Mucosa of rectum (tissue), 2 donors: ENCODE data around the gene PHC2.

ENCODE experiments used
- H3K27ac ChIP-seq, 2 donors: one replicate each; pipeline ENCODE4 v1.7.0; 2013; ENCODE audit warnings: inconsistent platforms in 2 of 2, low read depth in 2 of 2, low read length in 2 of 2
- H3K27me3 ChIP-seq, 2 donors: one replicate each; pipeline ENCODE4 v1.7.0; 2013; ENCODE audit warnings: low read length in 2 of 2; ENCODE audit not compliant: control insufficient read depth in 2 of 2, insufficient read depth in 2 of 2
- H3K36me3 ChIP-seq, 2 donors: one replicate each; pipeline ENCODE4 v1.7.0; 2013; ENCODE audit warnings: low read length in 2 of 2; ENCODE audit not compliant: control insufficient read depth in 2 of 2, insufficient read depth in 2 of 2
- H3K4me1 ChIP-seq, 2 donors: one replicate each; pipeline ENCODE4 v1.7.0; 2013; ENCODE audit warnings: low read length in 2 of 2, mild to moderate bottlenecking in 1 of 2; ENCODE audit not compliant: control insufficient read depth in 2 of 2, insufficient read depth in 2 of 2
- H3K4me3 ChIP-seq, 2 donors: one replicate each; pipeline ENCODE4 v1.7.0; 2013; ENCODE audit warnings: low read length in 2 of 2
- H3K9ac ChIP-seq, 2 donors: one replicate each; pipeline ENCODE4 v1.7.0; 2013; ENCODE audit warnings: low read length in 2 of 2, low read depth in 1 of 2, mild to moderate bottlenecking in 1 of 2
- H3K9me3 ChIP-seq, 2 donors: one replicate each; pipeline ENCODE4 v1.7.0; 2013; ENCODE audit warnings: low read length in 2 of 2; ENCODE audit not compliant: control insufficient read depth in 2 of 2
- donor health status: healthy.
- donor health status: Normal muscosa, but diverticular disease.

PHC2 gene

GRCh38 chr1:33364565-33364918 is 66.4 kb downstream of the PHC2 start:
- H3K27me3 ChIP-seq: no peaks in the 10 kb centered on the region
- peaks cover 0 to 13% of the 10 kb centered on the region in 2 donors for H3K4me1 ChIP-seq
- no peaks in the 10 kb centered on the region for H3K36me3 ChIP-seq
- no peaks in the 10 kb centered on the region for H3K9me3 ChIP-seq
- no peak overlapping the region for H3K4me3 ChIP-seq
- no peak overlapping the region for H3K9ac ChIP-seq
- H3K27ac ChIP-seq: peak overlapping the region; percentile 25 to 49

GRCh38 chr1:33363470-33363861 is 67.4 kb downstream of the PHC2 start:
- Histone ChIP-seq H3K4me1 (peaks cover 0 to 13% of the 10 kb centered on the region in 2 donors), H3K9me3 (no peaks in the 10 kb centered on the region), H3K27ac (peak overlapping the region in 1 of 2 donors; percentile 0), H3K4me3 (no peak overlapping the region), H3K36me3 (no peaks in the 10 kb centered on the region), H3K27me3 (no peaks in the 10 kb centered on the region), H3K9ac (no peak overlapping the region)

GRCh38 chr1:33363021-33363420 is 67.9 kb downstream of the PHC2 start:
- H3K9me3 ChIP-seq: no peaks in the 10 kb centered on the region
- no peak overlapping the region for H3K4me3 ChIP-seq
- H3K27ac ChIP-seq: no peak overlapping the region
- H3K27me3 ChIP-seq: no peaks in the 10 kb centered on the region
- H3K36me3 ChIP-seq: no peaks in the 10 kb centered on the region
- peaks cover 0 to 13% of the 10 kb centered on the region in 2 donors for H3K4me1 ChIP-seq
- no peak overlapping the region for H3K9ac ChIP-seq

GRCh38 chr1:33361532-33362235 is 69.2 kb downstream of the PHC2 start:
- Histone ChIP-seq H3K9ac (no peak overlapping the region), H3K36me3 (no peaks in the 10 kb centered on the region), H3K27ac (no peak overlapping the region), H3K4me1 (peaks cover 0 to 7% of the 10 kb centered on the region in 2 donors), H3K27me3 (no peaks in the 10 kb centered on the region), H3K9me3 (no peaks in the 10 kb centered on the region), H3K4me3 (no peak overlapping the region)

- Histone ChIP-seq H3K27me3 (no peaks in the 10 kb centered on the region), H3K4me3 (no peak overlapping the region), H3K27ac (no peak overlapping the region), H3K36me3 (no peaks in the 10 kb centered on the region), H3K9me3 (no peaks in the 10 kb centered on the region), H3K9ac (no peak overlapping the region), H3K4me1 (peaks cover 0 to 5% of the 10 kb centered on the region in 2 donors)
Observed at GRCh38 chr1:33360367-33360766, 70.5 kb downstream of the PHC2 start.

GRCh38 chr1:33359931-33360330 is 71.0 kb downstream of the PHC2 start:
- no peak overlapping the region for H3K9ac ChIP-seq
- no peak overlapping the region for H3K27ac ChIP-seq
- peaks cover 0 to 5% of the 10 kb centered on the region in 2 donors for H3K4me1 ChIP-seq
- H3K9me3 ChIP-seq: no peaks in the 10 kb centered on the region
- no peak overlapping the region for H3K4me3 ChIP-seq
- H3K27me3 ChIP-seq: no peaks in the 10 kb centered on the region
- H3K36me3 ChIP-seq: no peaks in the 10 kb centered on the region

GRCh38 chr1:33358795-33359503 is 71.9 kb downstream of the PHC2 start:
- Histone ChIP-seq H3K27ac (no peak overlapping the region), H3K9ac (no peak overlapping the region), H3K9me3 (no peaks in the 10 kb centered on the region)

GRCh38 chr1:33358114-33358794 is 72.6 kb downstream of the PHC2 start:
- H3K27ac ChIP-seq: no peak overlapping the region
- no peak overlapping the region for H3K9ac ChIP-seq
- H3K9me3 ChIP-seq: no peaks in the 10 kb centered on the region
- no peak overlapping the region for H3K4me3 ChIP-seq
- no peaks in the 10 kb centered on the region for H3K36me3 ChIP-seq
- no peaks in the 10 kb centered on the region for H3K4me1 ChIP-seq
- H3K27me3 ChIP-seq: no peaks in the 10 kb centered on the region

More at GRCh38 chr1:33358795-33359503, 71.9 kb downstream of the PHC2 start:
- H3K36me3 ChIP-seq: no peaks in the 10 kb centered on the region
- no peaks in the 10 kb centered on the region for H3K4me1 ChIP-seq
- H3K27me3 ChIP-seq: no peaks in the 10 kb centered on the region
- no peak overlapping the region for H3K4me3 ChIP-seq

GRCh38 chr1:33357099-33357498 is 73.8 kb downstream of the PHC2 start:
- Histone ChIP-seq H3K9me3 (no peaks in the 10 kb centered on the region), H3K27me3 (no peaks in the 10 kb centered on the region), H3K27ac (no peak overlapping the region), H3K36me3 (no peaks in the 10 kb centered on the region), H3K4me3 (no peak overlapping the region), H3K9ac (no peak overlapping the region), H3K4me1 (no peaks in the 10 kb centered on the region)

- no peak overlapping the region for H3K4me3 ChIP-seq
- H3K9me3 ChIP-seq: no peaks in the 10 kb centered on the region
- H3K27me3 ChIP-seq: no peaks in the 10 kb centered on the region
- no peak overlapping the region for H3K9ac ChIP-seq
- no peak overlapping the region for H3K27ac ChIP-seq
- H3K36me3 ChIP-seq: no peaks in the 10 kb centered on the region
- H3K4me1 ChIP-seq: peaks cover 4 to 5% of the 10 kb centered on the region in 2 donors
Observed at GRCh38 chr1:33354707-33355316, 76.1 kb downstream of the PHC2 start.
